Astrocyte of the spinal cord (primary cell): ENCODE results near the gene TLCD5.

Experiments
- DNase-seq: peaks from one replicate; pipeline ENCODE4 v3.0.0; 2011; ENCODE audit warnings: low read depth, low spot score
- H3K4me3 ChIP-seq: 2 replicates; pipeline ENCODE4 v1.5.1; 2011; ENCODE audit warnings: low read depth, mild to moderate bottlenecking, low read length, moderate library complexity
- in situ Hi-C: cut with HindIII; loops from 2 replicates; pipeline ENCODE4 v1.10.0; 2017; ENCODE audit warnings: low sequenced_read_pairs
- TF ChIP-seq, protein P1 (sequence below): IDR thresholded peaks from 2 replicates; pipeline ENCODE4 v1.5.1; 2012; ENCODE audit warnings: low read depth, mild to moderate bottlenecking, low read length, inconsistent platforms

The TLCD5 gene

DNA sequence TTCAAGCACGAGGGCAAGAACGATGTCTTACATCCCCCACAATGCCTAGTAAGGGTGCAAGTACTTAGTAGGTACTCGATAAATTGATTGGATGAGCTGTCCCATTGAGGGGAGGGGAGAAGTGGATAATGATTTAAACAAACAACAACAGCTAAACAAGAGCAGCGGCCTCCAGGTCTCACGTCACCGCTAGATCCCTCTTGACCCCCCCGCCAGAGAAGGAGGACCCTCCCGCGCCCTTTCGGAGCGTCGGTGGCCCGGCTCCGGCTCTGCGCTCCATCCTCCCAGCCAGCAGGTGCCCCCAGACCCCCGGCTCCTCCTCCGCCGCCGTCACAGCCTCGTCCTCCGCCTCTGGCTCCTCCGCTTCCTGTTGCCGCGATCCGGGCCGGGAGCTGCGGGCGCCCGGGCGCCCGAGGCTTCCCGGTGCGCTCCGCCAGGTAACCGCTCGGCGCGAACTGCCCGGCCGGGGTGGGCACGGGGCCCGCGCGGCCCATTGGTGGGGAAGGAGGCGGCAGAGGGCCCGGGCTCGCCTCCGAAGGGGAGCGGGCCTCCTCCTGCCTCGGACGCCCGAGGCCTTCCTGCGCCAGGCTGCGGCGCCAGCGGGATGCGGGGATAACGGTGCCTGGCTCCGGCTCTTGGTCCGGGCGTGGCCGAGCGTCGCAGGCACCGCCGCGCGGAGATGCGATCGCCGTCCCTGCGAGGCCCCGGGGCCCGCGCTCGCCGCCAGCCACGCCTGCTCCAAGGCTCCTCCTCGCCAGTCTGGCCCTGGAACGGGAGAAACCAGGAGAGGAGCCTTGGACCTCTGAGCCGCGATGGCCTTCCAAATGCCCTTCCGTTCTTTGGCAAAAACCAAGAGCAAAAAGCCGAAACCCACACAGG, at the start of gene TLCD5:
Gene TLCD5, plus strand, starts transcription at position 368 of the 879 bp plus-strand sequence. CDS start 2,143 bp downstream, outside the sequence.
- peak within 1 kb of the TSS; percentile 61 for H3K4me3 ChIP-seq
- TF ChIP-seq, protein P1, sequence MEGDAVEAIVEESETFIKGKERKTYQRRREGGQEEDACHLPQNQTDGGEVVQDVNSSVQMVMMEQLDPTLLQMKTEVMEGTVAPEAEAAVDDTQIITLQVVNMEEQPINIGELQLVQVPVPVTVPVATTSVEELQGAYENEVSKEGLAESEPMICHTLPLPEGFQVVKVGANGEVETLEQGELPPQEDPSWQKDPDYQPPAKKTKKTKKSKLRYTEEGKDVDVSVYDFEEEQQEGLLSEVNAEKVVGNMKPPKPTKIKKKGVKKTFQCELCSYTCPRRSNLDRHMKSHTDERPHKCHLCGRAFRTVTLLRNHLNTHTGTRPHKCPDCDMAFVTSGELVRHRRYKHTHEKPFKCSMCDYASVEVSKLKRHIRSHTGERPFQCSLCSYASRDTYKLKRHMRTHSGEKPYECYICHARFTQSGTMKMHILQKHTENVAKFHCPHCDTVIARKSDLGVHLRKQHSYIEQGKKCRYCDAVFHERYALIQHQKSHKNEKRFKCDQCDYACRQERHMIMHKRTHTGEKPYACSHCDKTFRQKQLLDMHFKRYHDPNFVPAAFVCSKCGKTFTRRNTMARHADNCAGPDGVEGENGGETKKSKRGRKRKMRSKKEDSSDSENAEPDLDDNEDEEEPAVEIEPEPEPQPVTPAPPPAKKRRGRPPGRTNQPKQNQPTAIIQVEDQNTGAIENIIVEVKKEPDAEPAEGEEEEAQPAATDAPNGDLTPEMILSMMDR = peak; percentile 24
- in situ Hi-C loops = no loop called here
- DNase-seq = peak; percentile 71

DNA sequence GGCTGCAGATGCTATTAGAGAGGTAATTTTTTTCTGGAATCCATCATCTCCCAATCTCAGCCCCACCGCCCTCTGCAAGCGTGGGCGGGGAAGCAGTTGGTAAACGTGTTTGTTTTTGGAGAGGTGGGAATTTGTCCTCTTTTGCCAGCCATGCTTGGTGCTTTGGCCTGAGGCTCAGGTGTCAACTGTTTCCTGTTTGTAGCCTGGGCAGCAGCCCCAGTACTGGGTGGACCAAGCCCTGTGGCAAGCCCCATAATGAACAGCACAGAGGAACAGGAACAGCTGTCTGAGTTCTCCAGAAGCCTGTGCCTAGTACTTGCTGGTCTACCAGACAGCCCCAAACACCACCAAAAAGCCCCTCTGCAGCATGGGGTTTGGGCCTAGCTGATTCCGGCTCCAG, 45.6 kb upstream of the TLCD5 start:
- TF ChIP-seq, protein P1 = no peak
- no peak for DNase-seq
- H3K4me3 ChIP-seq = no peak overlapping the region
- in situ Hi-C loops = no loop called here

DNA sequence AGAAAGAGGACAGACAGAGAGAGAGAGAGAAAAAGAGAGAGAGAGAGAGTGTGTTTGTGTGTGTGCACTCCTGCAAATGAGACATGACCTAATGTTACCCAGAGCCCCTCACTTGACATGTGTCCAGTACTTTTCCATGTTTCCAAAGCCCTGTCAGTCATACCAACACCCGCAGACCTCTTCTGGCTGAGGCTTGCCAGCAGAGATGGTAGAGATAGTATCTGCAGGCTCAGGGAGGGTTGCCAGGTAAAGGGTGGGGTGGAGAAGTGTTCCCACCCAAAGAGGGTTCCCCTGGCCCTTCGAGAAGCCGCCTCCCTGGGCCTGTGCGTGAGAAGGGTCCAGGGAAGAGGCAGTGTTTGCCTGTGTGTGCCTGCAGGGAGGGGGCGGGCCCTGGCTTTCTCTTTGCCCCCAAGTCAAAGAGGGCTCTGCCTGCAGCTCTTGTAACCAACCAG, 44.5 kb upstream of the TLCD5 start:
- in situ Hi-C loops = no loop called here
- no peak overlapping the region for H3K4me3 ChIP-seq
- DNase-seq = no peak
- TF ChIP-seq, protein P1 = no peak

DNA sequence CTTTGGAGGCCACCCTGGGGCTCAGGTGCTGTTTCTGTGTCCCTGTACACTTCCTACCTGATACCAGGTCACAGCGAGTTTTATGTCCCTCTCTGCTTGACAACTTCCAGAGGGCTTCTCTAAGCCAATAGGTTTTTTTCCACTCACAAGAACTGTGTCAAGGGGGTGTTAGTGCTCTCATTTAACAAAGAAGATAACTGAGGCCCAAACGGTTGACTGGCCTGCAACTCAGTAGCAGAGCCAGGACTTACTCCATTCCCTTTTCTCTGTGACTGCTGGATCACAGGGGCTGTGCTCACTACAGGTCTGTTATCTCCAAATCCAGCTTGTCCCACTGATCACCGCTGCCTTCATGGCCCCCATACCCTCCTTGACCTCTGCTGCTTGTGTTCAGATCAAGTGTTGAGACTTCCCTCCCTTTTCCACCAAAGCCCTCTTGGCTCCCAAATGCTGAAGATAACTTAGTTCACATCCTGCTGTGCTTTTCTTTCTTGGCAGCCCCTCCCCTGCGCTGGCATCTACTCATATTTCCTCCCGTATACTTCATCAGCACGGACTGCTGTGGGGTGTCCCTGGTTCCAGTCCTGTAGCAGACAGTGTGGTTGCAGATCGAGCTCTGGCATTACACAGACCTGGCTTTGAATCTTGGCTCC, 43.8 kb upstream of the TLCD5 start:
- DNase-seq = no peak
- H3K4me3 ChIP-seq = no peak overlapping the region
- TF ChIP-seq, protein P1 = no peak
- in situ Hi-C loops = no loop called here

DNA sequence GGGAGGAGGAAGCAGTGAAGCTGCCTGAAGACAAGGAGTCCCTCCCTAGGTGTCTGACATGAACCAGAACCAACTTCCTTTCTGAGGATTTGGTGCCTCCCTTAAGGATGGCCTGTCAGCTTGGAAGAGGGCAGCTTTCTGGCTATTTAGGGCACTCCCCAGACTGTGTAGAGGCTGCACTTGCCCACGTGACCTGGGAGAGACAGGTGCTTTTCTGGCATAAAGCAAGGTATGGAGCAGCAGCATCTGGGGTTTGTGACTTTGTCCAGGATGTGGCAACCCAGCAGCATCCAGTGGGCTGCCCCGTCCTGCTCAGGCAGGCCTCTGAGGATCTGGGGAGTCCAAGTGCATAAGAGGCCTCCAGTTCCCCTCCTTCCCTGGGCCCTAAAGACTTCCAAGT, 42.0 kb upstream of the TLCD5 start:
- H3K4me3 ChIP-seq = no peak overlapping the region
- in situ Hi-C loops = no loop called here
- TF ChIP-seq, protein P1 = no peak
- no peak for DNase-seq

DNA sequence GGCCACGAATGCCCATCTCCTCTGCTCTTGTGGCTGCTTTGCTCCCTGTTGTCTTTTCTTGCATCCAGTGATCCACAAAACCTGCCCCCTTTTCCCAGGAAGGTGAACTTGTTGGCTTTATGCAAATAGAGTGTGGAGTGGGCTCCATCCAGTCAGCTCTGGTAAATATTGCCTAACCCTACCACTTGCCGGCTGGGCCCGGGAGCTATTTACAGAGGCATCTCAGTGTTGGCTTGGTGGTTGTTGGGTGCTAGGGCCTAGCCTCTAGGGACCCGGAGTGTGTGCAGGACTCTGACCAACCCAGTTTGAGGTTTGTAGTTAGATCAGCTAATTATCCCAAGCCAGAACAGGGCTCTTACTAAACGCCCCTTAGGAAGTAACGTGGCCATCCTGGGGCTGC, 40.8 kb upstream of the TLCD5 start:
- TF ChIP-seq, protein P1 = no peak
- in situ Hi-C loops = no loop called here
- no peak overlapping the region for H3K4me3 ChIP-seq
- DNase-seq = no peak
